Measurements from ENCODE around the gene C22orf23. TPM values are rescaled to one million over a fixed set of nuclear protein-coding genes. Genes with fewer than 3 reads are reported as not detected.

Gene C22orf23
- total RNA-seq, 1 donor from 2014 or later = 0.70 TPM

- DNase-seq (ENCODE audit: extremely low spot score, unreplicated experiment) = no peak
- Mint-ChIP-seq H3K9me3 (no peaks in the 10 kb centered on the region), H3K4me1 (ENCODE audit: unreplicated experiment) (no peaks in the 10 kb centered on the region), H3K4me3 (no peak overlapping the region), H3K27ac (no peak overlapping the region), H3K27me3 (peaks cover 44% of the 10 kb centered on the region), H3K36me3 (no peaks in the 10 kb centered on the region)
- no peak for TF ChIP-seq CTCF (conservative IDR thresholded peaks at IDR 0.05)
Observed at GRCh38 chr22:37985050-37985585, 31.7 kb upstream of the C22orf23 start.

- Mint-ChIP-seq H3K27me3 (peaks cover 44% of the 10 kb centered on the region), H3K4me3 (no peak within 1 kb of the TSS), H3K9me3 (no peaks in the 10 kb centered on the region), H3K36me3 (no peaks in the 10 kb centered on the region), H3K4me1 (ENCODE audit: unreplicated experiment) (no peaks in the 10 kb centered on the region), H3K27ac (no peak within 1 kb of the TSS)
- no peak for TF ChIP-seq CTCF (conservative IDR thresholded peaks at IDR 0.05)
- DNase-seq (ENCODE audit: extremely low spot score, unreplicated experiment) = no peak
Observed at GRCh38 chr22:37983860-37984791, 30.7 kb upstream of the C22orf23 start, which contains the start of gene SOX10. TSS of gene SOX10 (minus strand) at chr22:37984555. CDS start at chr22:37983784, 771 bp downstream.

- no peak overlapping the region for H3K4me3 Mint-ChIP-seq
- peaks cover 44% of the 10 kb centered on the region for H3K27me3 Mint-ChIP-seq
- H3K4me1 Mint-ChIP-seq (ENCODE audit: unreplicated experiment) = no peaks in the 10 kb centered on the region
- TF ChIP-seq CTCF (conservative IDR thresholded peaks at IDR 0.05) = peak; percentile 81
- no peak for DNase-seq (ENCODE audit: extremely low spot score, unreplicated experiment)
- H3K36me3 Mint-ChIP-seq = no peaks in the 10 kb centered on the region
- H3K27ac Mint-ChIP-seq = no peak overlapping the region
- H3K9me3 Mint-ChIP-seq = no peaks in the 10 kb centered on the region
Observed at GRCh38 chr22:37982938-37983859, 29.8 kb upstream of the C22orf23 start.

- no peak overlapping the region for H3K27ac Mint-ChIP-seq
- no peaks in the 10 kb centered on the region for H3K4me1 Mint-ChIP-seq (ENCODE audit: unreplicated experiment)
- no peaks in the 10 kb centered on the region for H3K36me3 Mint-ChIP-seq
- no peak overlapping the region for H3K4me3 Mint-ChIP-seq
- H3K9me3 Mint-ChIP-seq = no peaks in the 10 kb centered on the region
- DNase-seq (ENCODE audit: extremely low spot score, unreplicated experiment) = no peak
- peaks cover 44% of the 10 kb centered on the region for H3K27me3 Mint-ChIP-seq
- no peak for TF ChIP-seq CTCF (conservative IDR thresholded peaks at IDR 0.05)
Observed at GRCh38 chr22:37982151-37982785, 28.9 kb upstream of the C22orf23 start.
